Brain pericyte (primary cell): Measurements from ENCODE around the gene NOC4L.
"Not testable (repeated sequence)": the region's sequence is repeated elsewhere in the genome, so short reads cannot be mapped to it uniquely, and the experiment has no call there.

Source experiments
- DNase-seq: peaks from one replicate; pipeline ENCODE4 v3.0.0-alpha.2; 2012; ENCODE audit warnings: low read depth, low spot score

The NOC4L gene

GRCh38 chr12:132144115-132144809 is at the start of gene NOC4L, which contains the start of gene DDX51:
NOC4L (plus strand) TSS chr12:132144457; CDS start chr12:132144489, 32 bp downstream.
DDX51 (minus strand) TSS chr12:132144319; CDS start chr12:132144296, 23 bp downstream.
- peak; percentile 89 for DNase-seq

GRCh38 chr12:132095520-132096409 is 48.5 kb upstream of the NOC4L start:
- no peak for DNase-seq

GRCh38 chr12:132099739-132100138 is 44.5 kb upstream of the NOC4L start:
- no peak for DNase-seq

GRCh38 chr12:132100306-132101065 is 43.8 kb upstream of the NOC4L start:
- no peak for DNase-seq

- no peak for DNase-seq
Measured at GRCh38 chr12:132102297-132102696, 42.0 kb upstream of the NOC4L start.

- not testable (repeated sequence) for DNase-seq
Measured at GRCh38 chr12:132103072-132103471, 41.2 kb upstream of the NOC4L start.

- DNase-seq, result no peak
Measured at GRCh38 chr12:132103542-132104308, 40.5 kb upstream of the NOC4L start.

- DNase-seq, result no peak
Measured at GRCh38 chr12:132105467-132105866, 38.8 kb upstream of the NOC4L start.

- DNase-seq, result no peak
Measured at GRCh38 chr12:132106921-132107320, 37.3 kb upstream of the NOC4L start.

GRCh38 chr12:132108211-132108832 is 35.9 kb upstream of the NOC4L start:
- no peak for DNase-seq

GRCh38 chr12:132109741-132110140 is 34.5 kb upstream of the NOC4L start:
- DNase-seq, result no peak

GRCh38 chr12:132110677-132111076 is 33.6 kb upstream of the NOC4L start:
- DNase-seq, result no peak

GRCh38 chr12:132111654-132112304 is 32.5 kb upstream of the NOC4L start:
- DNase-seq, result no peak

GRCh38 chr12:132114667-132115066 is 29.6 kb upstream of the NOC4L start:
- DNase-seq, result no peak

- no peak for DNase-seq
Measured at GRCh38 chr12:132115500-132115899, 28.8 kb upstream of the NOC4L start.

GRCh38 chr12:132116709-132117557 is 27.3 kb upstream of the NOC4L start:
- no peak for DNase-seq

- no peak for DNase-seq
Measured at GRCh38 chr12:132117558-132117875, 26.7 kb upstream of the NOC4L start.

GRCh38 chr12:132118876-132119275 is 25.4 kb upstream of the NOC4L start:
- DNase-seq, result no peak

GRCh38 chr12:132121283-132121682 is 23.0 kb upstream of the NOC4L start:
- DNase-seq, result no peak
